Amniotic epithelial cell (primary cell): ENCODE measurements around the gene MTX1.
"Not testable (repeated sequence)": the region's sequence is repeated elsewhere in the genome, so short reads cannot be mapped to it uniquely, and the experiment has no call there.

ENCODE experiments used
- DNase-seq: peaks from one replicate; pipeline ENCODE4 v3.0.0-alpha.2; 2010; ENCODE audit warnings: low read depth

MTX1 gene

DNA sequence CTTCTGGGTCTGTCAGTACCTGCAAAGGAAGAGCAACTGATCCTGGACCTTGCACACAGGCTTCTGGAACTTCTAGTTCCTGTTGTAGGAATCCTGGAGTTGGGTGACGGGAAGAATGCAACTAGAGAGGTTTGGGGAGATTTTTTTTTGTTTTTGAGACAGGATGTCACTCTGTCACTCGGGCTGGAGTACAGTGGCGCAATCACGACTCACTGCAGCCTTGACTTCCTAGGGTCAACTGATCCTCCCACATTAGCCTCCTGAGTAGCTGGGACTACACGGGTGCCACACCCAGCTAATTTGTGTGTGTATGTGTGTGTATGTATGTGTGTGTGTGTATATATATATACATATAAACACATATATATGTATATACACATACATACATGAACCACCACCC is 28.0 kb downstream of the MTX1 start:
- no peak for DNase-seq

DNA sequence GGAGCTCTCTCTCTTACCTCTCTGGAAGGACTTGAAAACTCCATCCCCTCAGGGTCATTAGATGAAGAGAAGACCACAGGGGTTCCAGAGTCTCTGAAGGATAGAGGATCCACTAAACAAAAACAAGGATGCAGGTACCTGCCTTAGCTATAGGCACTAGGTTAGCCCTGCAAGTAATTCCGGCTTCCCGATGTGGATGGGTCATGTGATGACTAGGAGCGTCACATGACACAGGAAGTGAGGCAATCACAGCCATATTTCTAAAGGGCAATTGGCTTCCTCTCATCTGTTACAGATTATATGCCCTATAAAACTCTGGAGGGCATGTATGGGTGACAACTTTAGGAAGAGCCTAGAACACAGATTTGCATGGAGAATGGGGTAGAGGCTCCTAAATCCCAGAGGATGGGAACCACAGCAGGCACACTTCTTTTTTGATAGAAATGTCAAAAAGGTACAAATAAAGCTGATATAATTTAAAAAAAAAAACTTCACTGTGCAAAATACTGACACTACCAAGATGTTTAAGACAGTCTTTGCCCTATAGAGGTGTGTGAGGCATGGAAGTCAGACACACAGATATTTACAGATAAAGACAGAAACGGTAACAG is 32.7 kb downstream of the MTX1 start:
- peak; percentile 74 for DNase-seq

DNA sequence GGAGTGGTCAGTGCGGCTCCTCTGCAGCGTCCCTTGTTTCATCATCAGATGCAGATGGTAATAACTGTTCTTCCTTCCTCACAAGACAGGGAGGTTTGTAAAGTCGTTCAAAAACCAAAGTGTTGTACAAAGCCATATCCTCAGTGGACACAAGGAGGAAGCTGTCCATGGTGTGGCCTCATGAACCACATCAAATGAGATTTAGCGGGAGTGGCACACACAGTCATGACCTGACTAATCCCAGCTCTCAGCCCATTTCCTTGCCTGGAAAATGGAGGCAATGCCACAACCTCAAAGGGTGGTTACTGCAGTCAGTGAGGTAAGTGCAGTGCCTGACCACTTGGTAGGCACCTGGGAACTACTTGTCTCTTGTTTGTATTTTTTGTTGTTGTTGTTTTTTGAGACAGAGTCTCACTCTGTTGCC is 33.4 kb downstream of the MTX1 start:
- no peak for DNase-seq

DNA sequence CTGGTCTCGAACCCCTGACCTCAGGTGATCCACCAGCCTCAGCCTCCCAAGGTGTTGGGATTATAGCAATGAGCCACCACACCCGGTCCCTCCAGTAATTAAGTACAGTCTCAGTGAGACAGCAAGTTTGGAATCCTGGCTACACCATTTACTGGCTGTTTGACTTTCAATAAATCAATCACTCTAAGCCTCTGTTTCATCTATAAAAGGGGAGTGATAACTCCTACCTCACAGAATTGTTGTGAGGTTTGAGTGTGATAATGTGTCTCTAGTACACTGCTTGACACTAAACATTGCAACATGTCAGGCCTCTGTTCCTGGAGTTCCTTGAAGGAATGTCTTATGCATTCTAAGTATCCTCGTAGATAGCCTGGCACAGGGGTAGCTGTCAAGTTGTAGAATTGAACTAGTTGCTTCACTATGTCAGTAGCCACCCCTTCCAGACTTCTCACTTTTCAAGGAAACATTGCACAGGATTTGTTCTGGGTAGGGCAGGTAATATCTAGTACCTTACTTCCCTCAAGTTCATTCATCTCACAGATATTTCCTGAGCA is 34.4 kb downstream of the MTX1 start:
- DNase-seq = peak; percentile 52

DNA sequence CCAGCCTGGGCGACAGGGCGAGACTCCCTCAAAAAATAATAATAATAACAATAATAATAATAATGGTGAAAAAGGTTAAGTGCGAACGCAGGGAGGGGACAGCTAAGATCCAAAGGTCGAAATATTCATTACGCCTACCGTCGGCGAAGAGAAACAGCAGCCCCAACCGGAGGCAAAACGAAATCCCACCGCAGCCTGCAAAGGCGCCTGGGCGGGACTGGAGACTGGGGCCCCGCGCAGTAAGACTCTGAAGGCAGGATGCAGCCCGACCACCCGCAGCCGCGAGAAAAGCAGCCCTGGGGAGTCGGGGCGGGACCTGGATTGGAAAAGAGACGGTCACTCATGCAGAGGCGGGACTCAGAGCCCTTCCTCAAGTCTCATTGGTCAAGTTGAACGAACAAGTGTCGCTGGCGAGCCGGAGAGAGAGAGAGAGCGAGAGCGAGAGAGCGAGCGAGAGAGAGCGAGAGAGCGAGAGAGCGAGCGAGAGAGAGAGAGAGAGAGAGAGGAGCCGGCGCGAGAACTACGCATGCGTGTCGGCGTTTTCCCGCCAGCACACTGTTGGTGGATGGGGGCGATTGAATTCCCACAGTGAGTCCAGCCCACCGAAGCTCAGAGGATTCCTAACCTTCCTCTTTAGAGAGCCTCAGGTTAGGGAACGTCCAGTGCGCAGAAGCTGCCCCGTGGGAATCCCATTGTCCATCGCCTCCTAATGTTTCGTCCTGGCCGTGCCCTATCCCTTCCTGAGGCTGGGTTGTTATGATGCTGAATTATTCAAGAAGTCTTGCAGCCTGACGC is 36.1 kb downstream of the MTX1 start:
- DNase-seq = peak; percentile 100

DNA sequence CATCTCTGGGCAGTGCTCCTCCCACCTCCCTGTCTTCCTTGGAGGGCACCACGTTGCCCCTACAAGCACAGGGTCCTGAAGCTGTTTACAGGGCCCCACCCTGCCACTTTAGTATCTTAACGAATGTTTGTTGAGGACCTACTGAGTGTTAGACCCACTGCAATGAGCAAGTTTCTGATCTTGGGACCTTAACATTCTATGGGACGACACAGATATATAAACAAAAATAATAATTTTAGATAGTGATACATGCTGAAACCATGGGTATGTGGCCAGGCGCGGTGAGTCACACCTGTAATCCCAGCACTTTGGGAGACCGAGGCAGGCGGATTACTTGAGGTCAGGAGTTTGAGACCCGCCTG is 36.6 kb downstream of the MTX1 start:
- no peak for DNase-seq

DNA sequence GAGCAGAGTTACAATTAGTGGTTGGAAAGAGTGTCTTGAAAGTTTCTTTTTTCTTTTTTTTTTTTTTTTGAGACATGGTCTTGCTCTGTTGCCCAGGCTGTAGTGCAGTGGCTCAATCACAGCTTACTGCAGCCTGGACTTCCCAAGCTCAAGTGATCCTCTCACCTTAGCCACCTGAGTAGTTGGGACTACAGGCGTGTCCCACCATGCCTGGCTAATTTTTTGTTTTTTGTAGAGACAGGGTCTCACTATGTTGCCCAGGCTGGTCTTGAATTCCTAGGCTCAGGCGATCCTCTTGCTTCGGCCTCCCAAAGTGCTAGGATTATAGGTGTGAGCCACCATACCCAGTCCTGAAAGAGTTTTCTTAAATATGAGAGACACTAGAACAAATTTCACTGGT is 38.3 kb downstream of the MTX1 start:
- DNase-seq = not testable (repeated sequence)

DNA sequence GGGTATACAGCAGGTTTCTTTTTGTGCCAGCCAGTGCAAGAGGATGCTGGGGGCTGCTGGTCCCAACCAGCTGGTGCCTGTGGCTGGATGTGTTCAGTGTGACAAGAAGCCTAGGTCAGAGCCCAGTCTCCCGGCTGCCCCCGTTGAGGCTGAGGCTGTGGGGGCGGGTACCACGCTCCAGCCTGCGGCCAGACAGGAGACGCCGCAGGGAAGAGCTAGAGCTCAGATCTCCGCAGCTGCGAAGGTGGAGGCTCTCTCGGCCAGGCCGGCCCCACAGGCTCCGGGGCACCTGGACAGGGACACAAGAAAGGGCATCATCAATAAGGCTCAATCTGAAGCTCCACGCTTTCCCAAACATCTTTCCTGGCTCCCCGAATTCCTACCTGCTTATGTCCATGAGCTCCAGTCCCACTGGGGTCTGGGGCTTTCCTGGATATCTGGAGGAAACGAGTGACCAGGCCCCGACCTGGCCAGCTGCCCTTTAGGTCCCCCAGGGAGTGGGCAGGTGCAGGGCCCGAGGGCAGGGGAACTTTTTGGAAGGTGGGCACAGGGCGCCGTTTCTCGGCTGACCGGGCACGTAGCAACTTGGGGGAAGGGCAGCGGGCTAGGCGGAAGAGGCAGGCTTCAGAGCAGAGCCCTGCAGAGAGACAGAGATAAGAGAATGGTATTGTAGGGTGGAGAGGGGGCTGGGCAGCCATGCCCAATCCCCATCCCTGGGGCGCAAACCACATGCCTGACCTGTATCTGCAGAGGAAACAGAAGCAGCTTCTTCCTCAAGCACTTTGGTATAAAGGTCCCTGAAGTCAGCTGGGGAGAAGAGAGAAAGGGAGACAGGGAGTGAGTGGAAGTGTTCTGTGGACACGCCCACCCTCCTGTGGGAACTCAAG is 39.4 kb downstream of the MTX1 start:
- no peak for DNase-seq

DNA sequence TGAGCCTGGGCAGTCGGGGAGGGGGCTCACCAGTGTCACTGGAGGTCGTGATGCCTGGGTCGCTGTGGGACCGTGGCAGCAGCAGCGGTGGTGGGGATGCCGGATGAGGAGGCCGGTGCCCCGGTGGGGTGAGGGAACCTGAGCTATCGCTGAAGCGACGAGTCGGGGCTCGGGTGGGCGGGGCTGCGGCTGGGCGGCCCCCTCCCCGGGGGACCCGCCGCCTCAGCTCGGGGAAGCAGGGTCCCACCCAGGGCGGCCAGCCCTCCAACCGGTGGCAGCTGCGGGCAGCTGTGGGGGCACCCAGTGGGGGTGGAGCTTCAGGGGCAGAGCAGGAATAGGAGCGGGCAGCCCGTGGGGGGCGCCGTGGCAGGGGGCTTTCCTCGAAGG is 41.7 kb downstream of the MTX1 start:
- no peak for DNase-seq

DNA sequence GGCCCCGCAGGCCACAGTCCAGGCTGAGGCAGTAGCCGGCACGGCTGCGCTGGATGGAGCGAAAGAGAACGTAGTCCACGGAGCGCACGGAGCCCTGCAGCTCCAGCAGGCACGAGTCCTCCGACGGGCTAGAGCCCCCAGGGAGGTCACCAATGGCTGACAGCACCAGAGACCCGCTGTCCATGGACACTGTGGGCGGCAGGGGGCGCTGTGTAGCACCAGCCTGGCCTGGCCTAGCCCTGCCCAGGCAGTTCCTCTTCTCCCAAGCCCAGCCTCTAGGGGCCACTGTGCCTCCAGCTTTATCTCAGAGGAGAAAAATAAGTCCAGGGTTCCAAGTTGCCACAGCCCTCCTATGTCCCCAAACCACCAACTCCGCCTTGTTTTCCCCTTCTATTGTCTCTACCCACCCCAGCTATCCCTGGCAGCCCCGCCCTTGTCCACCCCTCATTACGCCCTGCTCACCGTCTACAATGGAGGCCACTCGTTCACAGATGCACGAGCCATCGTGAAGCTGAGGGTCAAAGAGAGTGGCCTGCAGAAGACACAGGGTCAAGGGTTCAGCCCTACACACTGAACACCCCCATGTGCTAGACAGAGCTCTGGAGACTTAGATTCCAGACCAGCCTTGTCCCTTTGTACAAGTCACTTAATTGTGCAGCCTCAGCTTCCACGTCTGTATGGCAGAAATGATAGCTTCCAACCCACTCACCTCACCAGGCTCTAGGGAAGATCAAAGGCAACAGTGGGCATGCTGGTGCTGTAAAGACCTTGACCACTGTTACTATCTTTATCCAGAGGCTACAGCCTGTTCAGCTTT is 42.3 kb downstream of the MTX1 start:
- peak; percentile 77 for DNase-seq

DNA sequence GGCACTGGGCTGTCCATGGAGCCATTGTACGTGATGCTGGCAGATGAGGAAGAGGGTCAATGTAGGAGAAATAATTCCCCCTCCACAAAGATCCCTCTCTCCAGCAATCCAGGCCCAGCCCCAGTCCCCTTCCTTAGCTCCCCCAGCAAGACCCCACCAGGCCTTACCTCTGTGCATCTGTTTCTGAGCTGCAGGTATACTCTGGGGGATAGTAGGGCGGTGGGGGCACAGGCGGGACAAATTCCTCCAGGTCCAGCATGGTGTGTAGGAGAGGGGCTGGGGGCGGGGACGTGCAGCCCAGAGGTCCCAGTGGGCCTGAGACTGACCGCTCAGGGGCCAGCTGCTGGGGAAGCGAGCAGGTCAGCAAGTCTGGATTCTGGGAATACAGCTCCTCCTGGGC is 43.1 kb downstream of the MTX1 start:
- DNase-seq = no peak

DNA sequence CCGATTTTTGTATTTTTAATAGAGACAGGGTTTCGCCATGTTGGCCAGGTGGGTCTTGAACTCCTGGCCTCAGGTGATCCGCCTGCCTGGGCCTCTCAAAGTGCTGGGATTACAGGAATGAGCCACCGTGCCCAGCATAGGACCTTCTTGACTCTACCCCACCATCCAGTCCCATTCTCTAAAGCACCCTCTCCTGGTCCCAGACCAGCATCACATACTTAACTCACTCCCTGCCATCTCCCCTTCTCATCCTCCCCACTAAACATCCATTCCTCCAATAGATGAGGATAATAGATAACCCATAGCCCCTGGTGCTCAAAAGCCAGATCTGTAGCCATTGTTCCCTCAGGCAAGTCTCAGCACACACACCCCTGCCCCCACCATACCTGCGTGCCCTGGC is 44.7 kb downstream of the MTX1 start:
- DNase-seq = no peak

DNA sequence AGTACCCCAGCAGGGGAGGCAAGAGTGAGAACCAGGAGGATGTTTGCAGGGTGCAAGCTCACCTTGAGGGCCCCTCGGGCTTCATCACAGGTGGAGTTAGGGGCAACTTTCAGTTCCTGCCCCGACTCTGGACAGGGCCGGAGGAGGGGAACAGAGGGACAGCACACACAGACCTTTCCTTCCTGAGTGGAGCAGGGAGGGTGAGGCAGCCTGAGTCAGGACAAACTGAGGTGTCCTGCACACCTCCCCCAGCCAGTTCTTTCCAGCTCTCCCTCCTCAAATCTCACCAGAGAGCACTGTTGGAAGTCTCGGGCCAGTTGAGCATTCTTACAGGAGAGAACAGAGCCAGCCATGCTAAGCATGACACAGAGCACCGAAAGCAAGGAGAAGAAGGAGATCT is 45.3 kb downstream of the MTX1 start:
- DNase-seq = no peak

DNA sequence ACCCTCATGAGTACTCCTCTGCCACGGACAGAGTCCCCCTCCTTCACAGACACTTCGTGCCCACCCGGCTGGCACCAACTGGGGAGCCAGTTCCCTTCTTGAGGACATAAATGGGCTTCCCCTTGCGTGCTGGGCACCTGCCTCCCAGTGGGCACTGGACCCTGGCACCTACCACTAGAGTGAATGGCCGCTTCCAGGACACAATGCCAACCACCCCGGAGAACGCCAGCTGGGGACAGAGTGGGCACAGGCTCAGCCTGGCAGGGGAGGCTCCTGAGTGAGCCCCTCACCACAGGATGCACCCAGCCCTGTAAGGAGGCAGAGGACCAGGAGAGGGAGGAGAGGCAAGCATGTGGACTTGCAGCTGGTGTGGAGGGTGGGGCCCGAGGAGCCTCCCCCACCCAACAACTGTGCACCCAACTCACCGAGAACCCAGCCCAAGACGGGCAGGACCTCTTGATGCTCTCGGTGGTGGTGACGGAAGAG is 45.8 kb downstream of the MTX1 start:
- DNase-seq = no peak

DNA sequence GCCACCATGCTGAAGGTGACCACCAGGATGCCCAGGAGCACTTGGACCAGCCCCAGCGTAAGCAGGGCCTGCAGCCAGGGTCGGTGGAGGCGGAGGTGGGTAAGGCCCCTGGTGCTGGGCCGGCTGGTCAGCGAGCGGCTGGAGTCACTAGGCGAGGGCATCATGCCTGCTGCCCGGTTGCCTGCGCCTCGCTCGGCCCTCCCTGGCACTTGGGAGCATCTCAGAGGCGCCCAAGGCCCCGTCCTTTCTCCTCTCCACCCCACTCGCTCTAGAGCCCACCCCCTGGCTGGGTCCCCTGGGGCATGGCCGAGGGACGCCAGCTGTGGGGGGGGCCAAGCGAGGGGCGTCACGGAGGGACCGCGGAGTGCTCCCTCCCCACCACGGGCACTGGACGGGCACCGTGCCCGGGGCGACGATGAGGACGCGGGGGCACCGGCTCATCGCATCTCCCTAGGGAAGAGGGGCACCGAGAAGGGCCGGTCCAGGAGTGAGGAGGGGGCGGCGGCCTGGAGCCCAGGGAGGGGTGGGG is 46.3 kb downstream of the MTX1 start:
- DNase-seq = no peak

DNA sequence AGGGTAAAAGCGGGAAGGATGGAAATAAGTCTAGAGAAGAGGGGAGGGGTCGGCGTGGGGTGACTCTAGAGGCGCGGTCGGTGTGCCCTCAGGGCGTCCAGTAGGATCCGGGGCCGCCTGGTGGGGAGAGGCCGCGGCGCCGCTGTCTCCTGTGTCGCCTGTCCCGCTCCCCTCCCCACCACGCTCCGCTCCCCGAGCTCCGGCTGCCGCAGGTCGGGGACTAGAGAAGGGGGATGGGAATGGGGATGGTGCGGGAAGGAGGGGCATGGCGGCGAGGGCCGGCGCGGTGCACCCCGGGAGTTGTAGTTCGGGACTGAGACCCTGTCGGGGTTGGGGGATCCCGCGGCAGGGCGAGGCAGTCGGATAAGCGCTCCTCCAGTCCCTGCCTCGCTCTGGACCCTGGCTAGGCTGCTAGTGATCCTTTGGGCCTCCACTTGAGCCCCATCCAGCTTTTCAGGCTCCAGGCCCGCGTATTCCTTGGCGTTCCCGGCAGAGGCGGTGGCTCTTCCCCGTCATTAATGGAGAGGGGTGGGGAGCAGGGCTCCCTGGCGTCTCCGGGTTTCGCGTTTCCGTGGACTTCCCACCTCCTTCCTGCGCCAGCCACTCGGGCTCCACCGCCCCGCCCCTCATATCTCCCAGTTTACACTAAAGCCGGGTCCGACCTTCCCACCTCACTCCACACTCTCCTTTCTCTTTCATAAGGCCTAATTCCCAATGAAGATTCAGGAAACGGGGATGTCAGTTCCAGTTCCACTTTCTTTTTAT is 46.9 kb downstream of the MTX1 start, which contains the start of gene ENTREP3:
ENTREP3 (minus strand) TSS at position 241 of the 765 bp plus-strand sequence. CDS start 606 bp downstream, outside the sequence.
- peak; percentile 78 for DNase-seq

DNA sequence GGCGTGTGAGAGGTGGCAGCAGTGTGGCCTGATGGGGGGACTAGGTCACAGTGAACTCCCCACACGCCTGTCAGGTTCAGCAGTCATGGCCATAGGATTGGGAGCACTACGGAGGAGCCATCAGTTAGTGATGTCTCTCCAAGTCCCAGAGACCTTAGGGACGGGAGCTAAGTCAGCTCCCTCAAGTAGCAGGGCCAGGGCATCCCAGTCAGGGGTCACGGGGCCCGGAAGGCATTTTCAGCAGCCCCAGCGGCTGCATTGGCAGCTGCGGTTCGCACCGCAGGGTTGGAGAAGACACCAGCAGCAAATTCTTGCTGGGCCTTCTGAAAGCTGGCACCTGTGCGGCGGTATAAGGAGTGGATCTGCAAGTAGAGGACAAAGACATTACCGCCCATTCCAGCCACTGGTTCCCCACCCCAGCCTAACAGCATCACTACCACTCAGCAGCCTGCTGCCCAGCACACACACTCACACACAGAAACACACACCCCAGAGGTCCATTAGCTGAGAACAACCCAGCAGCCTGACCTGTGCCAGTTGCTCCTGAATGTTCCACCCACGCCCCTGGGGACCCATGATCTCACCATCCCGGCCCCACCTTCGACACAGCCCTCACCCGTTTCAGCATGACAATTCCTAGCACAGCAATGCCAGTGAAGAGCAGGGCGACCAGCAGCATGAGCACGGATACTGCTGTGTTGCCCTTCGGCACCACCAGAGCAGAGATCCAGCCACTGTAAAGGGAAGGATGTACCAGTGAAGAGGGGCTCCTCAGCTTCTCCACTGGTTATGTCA is 47.8 kb downstream of the MTX1 start:
- no peak for DNase-seq

DNA sequence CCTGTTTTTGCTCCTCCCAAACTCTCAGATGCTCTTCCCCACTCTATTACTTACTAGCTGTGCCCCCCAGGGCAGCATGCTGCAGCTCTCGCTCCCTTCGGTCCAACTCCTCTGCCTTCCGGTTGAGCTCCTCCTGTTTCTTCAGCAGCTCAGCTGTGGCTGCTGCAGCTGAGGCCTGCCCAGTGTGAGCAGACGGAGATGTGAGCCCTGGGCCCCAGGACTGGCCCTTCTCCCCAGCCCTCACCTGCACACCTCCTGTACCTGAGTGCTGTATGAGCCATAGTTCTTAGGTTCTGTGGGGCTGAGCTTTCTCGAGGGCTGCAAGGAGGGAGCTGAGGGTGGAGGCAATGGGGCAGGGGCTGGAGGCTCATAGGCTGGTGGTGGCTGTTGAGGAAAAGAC is 51.8 kb downstream of the MTX1 start:
- DNase-seq = no peak

DNA sequence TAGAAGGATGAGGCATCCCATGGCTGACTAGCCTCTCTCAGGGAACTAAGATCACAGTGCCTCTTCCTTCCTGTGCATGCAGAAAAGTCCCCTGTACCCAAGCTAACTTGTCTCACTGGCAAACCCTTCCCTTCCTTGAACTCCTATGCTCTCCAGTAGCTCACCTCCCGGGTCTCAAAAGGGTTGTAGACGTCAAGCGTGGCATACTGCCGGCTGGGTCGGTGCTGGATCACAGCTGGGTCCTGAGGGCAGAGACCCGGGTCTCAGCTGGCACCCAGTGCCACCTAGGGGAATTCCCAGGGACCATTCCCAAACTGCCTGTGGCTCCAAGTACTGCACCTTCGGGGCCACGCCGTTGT is 53.0 kb downstream of the MTX1 start:
- no peak for DNase-seq
